Vein endothelial cell (primary cell): ENCODE measurements around the gene OR11H7. TPM values are rescaled to one million over a fixed set of nuclear protein-coding genes. Genes with fewer than 3 reads are reported as not detected.

ENCODE experiments used
- total RNA-seq: library from RNA; depleted of rRNA; stranded (reverse); fragments of >200 nt; gene quantifications from 2 replicates; pipeline ENCODE4 v1.2.3, GENCODE V29; 2012

OR11H7 gene
- total RNA-seq = not detected in 2 replicates

DNA sequence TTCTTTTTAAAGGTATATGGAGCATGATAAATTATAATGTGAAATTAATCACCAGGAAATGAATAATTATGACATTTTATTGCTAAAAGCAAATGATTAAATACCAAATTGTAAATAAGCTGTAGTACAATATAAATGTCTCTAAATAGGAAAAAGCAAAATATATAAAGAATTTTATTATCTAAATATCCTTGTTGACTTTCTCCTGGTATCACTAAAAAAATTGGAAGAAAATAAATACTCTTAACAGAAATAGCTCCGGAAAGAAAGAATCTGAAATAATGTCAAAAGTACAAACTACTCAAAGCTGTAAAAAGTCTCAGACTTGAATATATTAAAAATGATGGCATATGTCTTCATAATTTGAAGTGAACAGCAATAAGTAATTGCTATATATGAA, at the start of gene OR11H7:
OR11H7 (plus strand) TSS at position 301 of the 400 bp plus-strand sequence.

DNA sequence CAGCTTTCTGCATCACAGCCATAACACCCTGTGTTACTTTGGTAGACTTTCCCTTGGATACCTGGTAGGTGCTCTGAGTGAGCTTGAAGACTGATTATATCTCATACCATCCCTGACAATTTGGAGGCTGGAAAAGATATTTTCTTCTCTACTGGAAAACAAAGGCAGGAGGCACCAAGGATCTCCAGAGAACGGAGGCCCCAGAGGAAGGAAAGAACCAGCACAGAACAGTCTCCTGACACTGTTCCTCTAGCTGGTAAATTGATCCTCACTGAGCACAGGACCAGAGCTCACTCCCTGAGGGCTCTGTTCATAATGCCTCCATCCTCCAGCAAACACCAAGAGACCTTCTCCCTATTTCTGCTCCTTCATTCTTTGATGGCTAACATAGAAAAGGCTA, 38.2 kb upstream of the OR11H7 start, which contains the start of gene OR11G2:
OR11G2 (plus strand) TSS at position 301 of the 400 bp plus-strand sequence. CDS start 6,542 bp downstream, outside the sequence.

DNA sequence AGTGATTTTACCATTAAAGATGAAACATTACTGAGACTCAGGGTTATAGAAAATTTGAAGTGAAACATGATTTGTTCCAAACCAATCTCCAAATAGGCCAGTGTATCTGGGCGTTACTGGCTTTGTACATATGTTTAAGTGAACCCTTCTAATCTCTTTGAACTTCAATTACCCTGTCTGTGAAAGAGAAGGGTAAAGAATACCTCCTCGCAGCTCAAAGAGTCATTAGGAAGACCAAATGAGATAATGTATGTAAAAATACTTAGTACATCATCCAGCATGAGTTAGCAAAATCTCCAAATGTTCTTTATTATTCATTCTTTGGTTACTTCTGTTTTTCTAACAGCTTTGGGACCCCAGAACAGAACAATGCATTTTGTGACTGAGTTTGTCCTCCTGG, 5.4 kb upstream of the OR11H7 start, which contains the start of gene OR11H6:
OR11H6 (plus strand) TSS at position 301 of the 400 bp plus-strand sequence; CDS start at position 301, 0 bp downstream.

Other genes starting within 250 kb of the OR11H7 start
- gene OR4Q2, start 226.8 kb upstream of the OR11H7 start, total RNA-seq = not detected in 2 replicates
- gene OR4K14, start 209.7 kb upstream of the OR11H7 start, total RNA-seq = not detected in 2 replicates
- gene OR4K13, start 192.9 kb upstream of the OR11H7 start, total RNA-seq = not detected in 2 replicates
- gene OR4L1, start 168.9 kb upstream of the OR11H7 start, total RNA-seq = not detected in 2 replicates
- not detected in 2 replicates for gene OR4K17, start 118.2 kb upstream of the OR11H7 start, total RNA-seq
- gene OR4N5, start 90.2 kb upstream of the OR11H7 start, total RNA-seq = not detected in 2 replicates
- not detected in 2 replicates for gene OR11G2, start 38.1 kb upstream of the OR11H7 start, total RNA-seq
- not detected in 2 replicates for gene OR11H6, start 5.3 kb upstream of the OR11H7 start, total RNA-seq
- gene OR11H4, start 10.3 kb downstream of the OR11H7 start, total RNA-seq = not detected in 2 replicates
- 19.3 TPM in 2 replicates for gene TTC5, start 77.0 kb downstream of the OR11H7 start, total RNA-seq
- gene CCNB1IP1, start 104.3 kb downstream of the OR11H7 start, total RNA-seq = 35.0 and 35.9 TPM in 2 replicates
- 10.1 and 11.4 TPM in 2 replicates for gene PARP2, start 114.7 kb downstream of the OR11H7 start, total RNA-seq
- gene TEP1, start 184.5 kb downstream of the OR11H7 start, total RNA-seq = 23.2 and 30.5 TPM in 2 replicates
- gene KLHL33, start 207.2 kb downstream of the OR11H7 start, total RNA-seq = not detected in 2 replicates
- gene OSGEP, start 225.8 kb downstream of the OR11H7 start, total RNA-seq = 45.1 and 49.5 TPM in 2 replicates
- 60.2 and 74.5 TPM in 2 replicates for gene APEX1, start 226.2 kb downstream of the OR11H7 start, total RNA-seq
- gene PIP4P1, start 232.5 kb downstream of the OR11H7 start, total RNA-seq = 25.8 and 26.1 TPM in 2 replicates
- 343 and 388 TPM in 2 replicates for gene PNP, start 240.4 kb downstream of the OR11H7 start, total RNA-seq